H9 (cell line): ENCODE results near the gene ZYG11A. TPM values are rescaled to one million over a fixed set of nuclear protein-coding genes. Genes with fewer than 3 reads are reported as not detected.

ENCODE experiments used
- DNase-seq: peaks from one replicate; pipeline ENCODE4 v3.0.0-alpha.2; 2017
- H2AFZ ChIP-seq: one replicate; pipeline ENCODE4 v1.6.1; 2013; ENCODE audit warnings: mild to moderate bottlenecking, low read length, control low read depth, moderate library complexity
- H2AK5ac ChIP-seq: 2 replicates; pipeline ENCODE4 v1.6.1; 2013; ENCODE audit warnings: low read length, control low read depth, mixed read lengths; ENCODE audit not compliant: insufficient read length
- H2BK120ac ChIP-seq: one replicate; pipeline ENCODE4 v1.6.1; 2013; ENCODE audit warnings: low read depth, mild to moderate bottlenecking, low read length, control low read depth, inconsistent platforms; ENCODE audit not compliant: poor library complexity, severe bottlenecking
- H2BK12ac ChIP-seq: 2 replicates; pipeline ENCODE4 v1.6.1; 2013; ENCODE audit warnings: low read length, control low read depth, mixed read lengths, low read depth; ENCODE audit not compliant: insufficient read length
- H2BK15ac ChIP-seq: 2 replicates; pipeline ENCODE4 v1.6.1; 2013; ENCODE audit warnings: low read depth, low read length, control low read depth
- H2BK20ac ChIP-seq: one replicate; pipeline ENCODE4 v1.6.1; 2013; ENCODE audit warnings: low read depth, mild to moderate bottlenecking, low read length, control low read depth, inconsistent platforms; ENCODE audit not compliant: poor library complexity, severe bottlenecking
- H2BK5ac ChIP-seq: 2 replicates; pipeline ENCODE4 v1.6.1; 2013; ENCODE audit warnings: low read length, control low read depth, mixed read lengths; ENCODE audit not compliant: insufficient read length
- H3K14ac ChIP-seq: 2 replicates; pipeline ENCODE4 v1.6.1; 2013; ENCODE audit warnings: low read length, control low read depth; ENCODE audit not compliant: insufficient read depth
- H3K18ac ChIP-seq: 2 replicates; pipeline ENCODE4 v1.6.1; 2013; ENCODE audit warnings: low read depth, mild to moderate bottlenecking, mixed read lengths, low read length, control low read depth; ENCODE audit not compliant: insufficient read length
- H3K23ac ChIP-seq: 2 replicates; pipeline ENCODE4 v1.6.1; 2013; ENCODE audit warnings: low read length, control low read depth, mixed read lengths, low read depth; ENCODE audit not compliant: insufficient read length
- H3K23me2 ChIP-seq: 2 replicates; pipeline ENCODE4 v1.6.1; 2013; ENCODE audit warnings: low read depth, mild to moderate bottlenecking, mixed read lengths, low read length, control low read depth; ENCODE audit not compliant: insufficient read length, poor library complexity, severe bottlenecking
- H3K27ac ChIP-seq: 2 replicates; pipeline ENCODE4 v1.5.1; 2013; ENCODE audit warnings: low read length, control low read depth, mixed read lengths, low read depth; ENCODE audit not compliant: insufficient read length
- H3K27me3 ChIP-seq: 2 replicates; pipeline ENCODE4 v1.6.1; 2013; ENCODE audit warnings: low read length, control low read depth, inconsistent platforms; ENCODE audit not compliant: insufficient read depth
- H3K4ac ChIP-seq: 2 replicates; pipeline ENCODE4 v1.6.1; 2013; ENCODE audit warnings: low read depth, mild to moderate bottlenecking, control low read depth, inconsistent platforms, low read length, moderate library complexity
- H3K4me1 ChIP-seq: 2 replicates; pipeline ENCODE4 v1.6.1; 2013; ENCODE audit warnings: low read length, control low read depth, inconsistent platforms; ENCODE audit not compliant: insufficient read depth
- H3K4me2 ChIP-seq: 2 replicates; pipeline ENCODE4 v1.6.1; 2013; ENCODE audit warnings: low read length, control low read depth, mixed read lengths; ENCODE audit not compliant: insufficient read length, insufficient read depth
- H3K56ac ChIP-seq: 2 replicates; pipeline ENCODE4 v1.6.1; 2013; ENCODE audit warnings: low read depth, mild to moderate bottlenecking, mixed read lengths, low read length, control low read depth; ENCODE audit not compliant: insufficient read length
- H3K79me1 ChIP-seq: 2 replicates; pipeline ENCODE4 v1.6.1; 2013; ENCODE audit warnings: low read depth, mild to moderate bottlenecking, moderate library complexity, low read length, control low read depth, inconsistent platforms; ENCODE audit not compliant: insufficient read depth, poor library complexity, severe bottlenecking
- H3K79me2 ChIP-seq: 2 replicates; pipeline ENCODE4 v1.6.1; 2013; ENCODE audit warnings: low read length, control low read depth, inconsistent platforms; ENCODE audit not compliant: insufficient read depth
- H3K9ac ChIP-seq: 2 replicates; pipeline ENCODE4 v1.6.1; 2013; ENCODE audit warnings: low read length, control low read depth, mixed read lengths; ENCODE audit not compliant: insufficient read length; ENCODE audit errors: extremely low read depth
- H3K9me3 ChIP-seq: one replicate; pipeline ENCODE4 v1.6.1; 2013; ENCODE audit warnings: low read depth, low read length, inconsistent platforms; ENCODE audit not compliant: control insufficient read depth
- H3T11ph ChIP-seq: one replicate; pipeline ENCODE4 v1.6.1; 2013; ENCODE audit warnings: mild to moderate bottlenecking, low read length, control low read depth, inconsistent platforms
- H4K20me1 ChIP-seq: one replicate; pipeline ENCODE4 v1.6.1; 2013; ENCODE audit not compliant: control insufficient read depth, insufficient read length, insufficient read depth
- H4K5ac ChIP-seq: 2 replicates; pipeline ENCODE4 v1.6.1; 2013; ENCODE audit warnings: low read depth, mild to moderate bottlenecking, mixed read lengths, low read length, control low read depth; ENCODE audit not compliant: insufficient read length
- H4K8ac ChIP-seq: replicated peaks from 2 replicates; pipeline ENCODE4 v1.6.1; 2013; ENCODE audit warnings: low read length, control low read depth, mixed read lengths, low read depth; ENCODE audit not compliant: insufficient read length
- H4K91ac ChIP-seq: 2 replicates; pipeline ENCODE4 v1.6.1; 2013; ENCODE audit warnings: low read depth, mild to moderate bottlenecking, moderate library complexity, mixed read lengths, low read length, control low read depth; ENCODE audit not compliant: insufficient read length
- H3K27ac Mint-ChIP-seq, 3 experiments: 2 replicates in 2 of 3; 3 replicates in 1 of 3; pipeline ENCODE4 v1.8.0; 2020 to 2021; ENCODE audit warnings: mixed read lengths in 3 of 3, mild to moderate bottlenecking in 1 of 3, moderate library complexity in 1 of 3
- H3K27me3 Mint-ChIP-seq: 2 replicates; pipeline ENCODE4 v1.8.0; 2021; ENCODE audit warnings: low read depth, mild to moderate bottlenecking, moderate library complexity, mixed read lengths
- H3K36me3 Mint-ChIP-seq, 3 experiments: 2 replicates in 2 of 3; 3 replicates in 1 of 3; pipeline ENCODE4 v1.8.0; 2020 to 2021; ENCODE audit warnings: low read depth in 3 of 3, mixed read lengths in 3 of 3; ENCODE audit not compliant: insufficient read depth in 1 of 3
- H3K4me1 Mint-ChIP-seq, 2 experiments: 2 replicates each; pipeline ENCODE4 v1.8.0; 2020; ENCODE audit warnings: mixed read lengths in 2 of 2
- H3K4me3 Mint-ChIP-seq, 2 experiments: 2 replicates in 1 of 2; 3 replicates in 1 of 2; pipeline ENCODE4 v1.8.0; 2020 to 2021; ENCODE audit warnings: mild to moderate bottlenecking in 2 of 2, mixed read lengths in 2 of 2, moderate library complexity in 1 of 2
- H3K9me3 Mint-ChIP-seq, 2 experiments: 2 replicates in 1 of 2; 3 replicates in 1 of 2; pipeline ENCODE4 v1.8.0; 2020; ENCODE audit warnings: mild to moderate bottlenecking in 2 of 2, mixed read lengths in 2 of 2, moderate library complexity in 1 of 2
- CTCF ChIP-seq: fragments of 200-600 bp; sonication (generic); conservative IDR thresholded peaks from 3 replicates; pipeline ENCODE4 v1.8.0; 2021; ENCODE audit warnings: antibody characterized with exemption, mild to moderate bottlenecking
- WGBS: extraction: QIAGEN DNeasy Blood & Tissue Kit; methylation state at CpG from one replicate; pipeline ENCODE4 v1.1.7; 2013; ENCODE audit warnings: missing lambda C conversion rate, low lambda C conversion rate, mixed read lengths; ENCODE audit not compliant: insufficient read length; ENCODE audit errors: extremely low coverage; 5-methylcytosine and 5-hydroxymethylcytosine counted together
- total RNA-seq: library from RNA; stranded (reverse); gene quantifications from 2 replicates; pipeline ENCODE4 v1.2.1, GENCODE V29; 2021

ZYG11A gene
- total RNA-seq, 1 experiment from 2014 or later: 2.1 TPM

GRCh38 chr1:52937433-52938182, 95.0 kb downstream of the ZYG11A start:
- Histone ChIP-seq H3K27ac (no peak overlapping the region), H2BK5ac (no peak overlapping the region), H3K23me2 (no peaks in the 10 kb centered on the region), H3K9me3 (no peaks in the 10 kb centered on the region), H2AK5ac (no peak overlapping the region), H2BK12ac (no peak overlapping the region), H2BK120ac (no peak overlapping the region), H2BK15ac (no peak overlapping the region), H3K4ac (no peak overlapping the region), H2BK20ac (no peak overlapping the region), H3K4me1 (no peaks in the 10 kb centered on the region), H3K4me2 (no peak overlapping the region), H3K18ac (no peak overlapping the region), H3T11ph (no peak overlapping the region), H2AFZ (no peak overlapping the region), H3K27me3 (no peaks in the 10 kb centered on the region), H3K79me2 (no peaks in the 10 kb centered on the region), H3K14ac (no peak overlapping the region), H4K8ac (no peak overlapping the region), H3K79me1 (no peaks in the 10 kb centered on the region), H4K5ac (no peak overlapping the region), H3K9ac (no peak overlapping the region), H4K91ac (no peak overlapping the region), H3K23ac (no peak overlapping the region), H3K56ac (no peak overlapping the region), H4K20me1 (no peaks in the 10 kb centered on the region)
- 0 out of 4 replicates have a peak, but pooled peaks cover 0 to 3% of the 10 kb centered on the region in 2 experiments for H3K4me1 Mint-ChIP-seq
- no peak for TF ChIP-seq CTCF
- peak overlapping the region in 1 of 3 experiments; percentile 52; a peak in 1 of 7 replicates for H3K27ac Mint-ChIP-seq
- DNase-seq: no peak
- no peaks in the 10 kb centered on the region for H3K36me3 Mint-ChIP-seq
- H3K9me3 Mint-ChIP-seq: no peaks in the 10 kb centered on the region
- no peak overlapping the region for H3K4me3 Mint-ChIP-seq
- no peaks in the 10 kb centered on the region; the same call in none of the 2 replicates for H3K27me3 Mint-ChIP-seq
- no CpG with 5 or more reads among the region's 3 CpGs for WGBS
